Femur (tissue), 1 donor: ENCODE results near the gene KLF11.
"Not testable (repeated sequence)": the region's sequence is repeated elsewhere in the genome, so short reads cannot be mapped to it uniquely, and the experiment has no call there.

Experiments used
- DNase-seq: peaks from one replicate; pipeline ENCODE4 v3.0.0-alpha.2; 2017

The KLF11 gene

DNA sequence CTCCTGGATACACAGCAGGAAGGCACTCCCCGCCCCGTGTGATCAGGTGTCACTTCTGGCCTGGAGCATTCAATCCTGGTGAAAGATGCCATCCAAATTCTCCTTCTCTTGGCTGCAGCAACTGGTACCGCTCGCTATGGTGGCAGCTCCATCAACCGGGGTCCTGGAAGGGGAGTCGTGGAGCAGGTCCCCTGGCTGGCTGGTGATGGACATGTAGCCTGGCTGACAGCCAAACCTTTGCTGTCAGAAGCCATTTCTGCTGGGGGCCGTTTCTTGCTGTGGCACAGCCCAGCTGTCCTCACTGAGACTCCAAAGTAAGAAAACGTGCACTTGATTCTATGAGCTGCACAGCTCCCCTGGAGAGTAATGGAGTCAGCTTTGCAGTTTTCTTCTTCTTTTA, 44.0 kb downstream of the KLF11 start:
- DNase-seq, result no peak

DNA sequence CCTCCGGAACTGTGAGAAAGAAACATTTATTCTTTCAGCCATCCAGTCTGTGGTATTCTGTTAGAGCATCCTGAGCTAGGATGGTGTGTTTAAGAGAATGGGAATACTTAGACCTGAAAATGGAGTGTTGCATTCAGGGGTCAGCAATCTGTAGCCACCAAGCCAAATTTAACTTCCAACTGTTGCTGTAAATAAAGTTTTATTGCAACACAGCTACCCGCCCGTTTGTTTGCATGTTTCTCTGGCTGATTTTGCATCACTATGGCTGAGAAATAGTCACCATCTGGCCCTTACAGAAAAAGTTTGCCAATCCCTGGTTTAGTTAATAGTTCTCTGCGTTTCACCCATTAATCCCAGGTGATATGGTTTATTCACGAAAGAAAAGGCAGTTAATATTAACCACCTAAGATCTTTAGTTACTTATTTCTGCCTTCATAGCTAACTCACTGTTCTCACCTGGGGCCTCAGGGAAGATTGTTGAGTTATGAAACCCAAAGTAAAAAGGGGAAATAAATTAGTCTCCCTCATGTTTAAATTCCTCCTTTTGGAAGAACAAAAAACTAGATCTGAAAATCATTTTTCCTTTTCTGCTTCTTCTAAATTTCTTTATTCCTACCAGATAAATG, 46.3 kb downstream of the KLF11 start:
- no peak for DNase-seq

DNA sequence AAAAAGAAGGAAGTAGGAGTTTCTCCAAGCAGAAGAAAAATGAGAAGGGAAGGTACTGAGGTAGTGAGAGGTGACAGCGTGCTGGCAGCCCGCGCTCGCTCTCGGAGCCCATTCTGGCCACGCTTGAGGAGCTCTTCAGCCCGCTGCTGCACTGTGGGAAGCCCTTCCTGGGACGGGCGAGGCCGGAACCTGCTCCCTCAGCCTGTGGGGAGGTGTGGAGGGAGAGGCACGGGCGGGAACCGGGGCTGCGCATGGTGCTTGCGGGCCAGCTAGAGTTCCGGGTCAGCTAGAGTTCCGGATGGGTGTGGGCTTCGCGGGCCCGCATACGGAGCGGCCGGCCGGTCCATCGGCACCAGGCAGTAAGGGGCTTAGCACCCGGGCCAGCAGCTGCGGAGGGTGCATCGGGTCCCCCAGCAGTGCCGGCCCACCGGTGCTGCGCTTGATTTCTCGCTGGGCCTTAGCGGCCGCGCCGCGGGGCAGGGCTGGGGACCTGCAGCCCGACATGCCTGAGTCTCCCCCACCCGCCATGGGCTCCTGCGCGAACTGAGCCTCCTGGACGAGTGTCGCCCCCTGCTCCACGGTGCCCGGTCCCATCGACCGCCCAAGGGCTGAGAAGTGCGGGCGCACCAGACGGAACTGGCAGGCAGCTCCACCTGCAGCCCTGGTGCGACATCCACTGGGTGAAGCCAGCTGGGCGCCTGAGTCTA, 48.0 kb downstream of the KLF11 start:
- no peak for DNase-seq

DNA sequence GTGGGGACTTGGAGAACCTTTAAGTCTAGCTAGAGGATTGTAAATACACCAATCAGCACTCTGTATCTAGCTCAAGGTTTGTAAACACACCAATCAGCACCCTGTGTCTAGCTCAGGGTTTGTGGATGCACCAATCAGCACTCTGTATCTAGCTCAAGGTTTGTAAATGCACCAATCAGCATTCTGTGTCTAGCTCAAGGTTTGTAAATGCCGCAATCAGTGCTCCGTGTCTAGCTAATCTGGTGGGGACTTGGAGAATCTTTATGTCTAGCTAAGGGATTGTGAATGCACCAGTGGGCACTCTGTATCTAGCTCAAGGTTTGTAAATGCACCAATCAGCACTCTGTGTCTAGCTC, 48.5 kb downstream of the KLF11 start:
- DNase-seq, result not testable (repeated sequence)

DNA sequence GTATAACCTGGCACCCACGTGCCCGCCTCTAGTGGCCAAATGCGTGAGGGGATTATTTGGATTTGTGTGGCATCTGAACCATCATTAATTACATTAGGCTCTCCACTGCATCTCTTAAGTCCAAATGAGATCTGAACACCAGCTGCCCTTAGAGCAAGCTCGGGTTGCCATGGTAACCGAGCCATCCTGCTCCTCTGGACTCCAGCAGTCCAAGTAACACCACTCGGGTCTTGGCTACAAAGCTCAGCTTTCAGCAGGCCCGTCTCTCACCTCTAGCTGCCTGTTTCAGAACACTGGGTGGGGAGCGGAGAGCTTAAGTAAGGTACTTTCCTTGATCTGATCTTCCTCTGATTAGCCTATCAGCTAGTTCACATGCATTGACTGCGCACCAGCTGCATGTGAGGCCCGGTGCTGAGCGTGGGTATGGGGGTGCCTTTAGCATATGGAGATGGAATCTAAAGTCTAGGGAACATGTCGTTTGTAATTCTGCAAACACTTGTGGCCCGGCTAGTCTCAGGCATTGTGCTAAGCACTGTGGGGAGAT, 51.0 kb downstream of the KLF11 start:
- DNase-seq, result no peak

DNA sequence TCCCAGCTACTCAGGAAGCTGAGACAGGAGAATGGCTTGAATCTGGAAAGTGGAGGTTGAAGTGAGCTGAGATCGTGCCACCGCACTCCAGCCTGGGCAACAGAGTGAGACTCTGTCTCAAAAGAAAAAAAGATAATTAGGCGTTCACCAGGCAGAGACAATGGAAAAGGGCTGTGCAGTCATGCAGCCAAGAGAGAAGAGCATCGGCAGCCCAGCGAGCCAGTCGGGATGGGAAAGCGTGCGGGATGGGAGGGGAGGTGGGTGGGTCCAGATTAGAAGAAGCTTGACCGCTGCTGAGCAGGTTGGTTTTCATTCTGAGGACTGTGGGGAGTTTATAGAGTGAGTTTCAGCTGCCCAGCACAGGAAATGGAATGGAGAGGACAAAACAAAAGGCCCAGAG, 51.8 kb downstream of the KLF11 start:
- DNase-seq, result no peak

DNA sequence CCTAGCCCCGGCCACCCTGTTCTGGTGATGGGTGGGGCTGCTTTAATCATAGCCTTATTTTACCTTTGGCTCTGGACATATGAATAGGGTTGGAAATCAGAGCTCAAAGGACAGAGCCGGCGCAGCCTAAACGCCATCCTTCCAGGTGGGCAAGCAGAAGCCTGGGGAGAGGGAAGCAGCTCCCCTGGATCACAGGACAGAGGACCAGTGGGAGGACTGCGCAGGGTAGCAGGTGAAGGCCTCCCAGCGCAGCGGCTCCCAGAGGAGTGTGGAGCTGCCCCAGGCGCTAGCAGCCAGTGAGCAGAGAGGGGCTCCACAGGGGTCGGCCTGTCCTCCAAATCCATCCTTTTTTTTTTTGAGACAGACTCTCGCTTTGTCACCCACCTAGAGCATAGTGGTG, 53.3 kb downstream of the KLF11 start:
- DNase-seq, result no peak

DNA sequence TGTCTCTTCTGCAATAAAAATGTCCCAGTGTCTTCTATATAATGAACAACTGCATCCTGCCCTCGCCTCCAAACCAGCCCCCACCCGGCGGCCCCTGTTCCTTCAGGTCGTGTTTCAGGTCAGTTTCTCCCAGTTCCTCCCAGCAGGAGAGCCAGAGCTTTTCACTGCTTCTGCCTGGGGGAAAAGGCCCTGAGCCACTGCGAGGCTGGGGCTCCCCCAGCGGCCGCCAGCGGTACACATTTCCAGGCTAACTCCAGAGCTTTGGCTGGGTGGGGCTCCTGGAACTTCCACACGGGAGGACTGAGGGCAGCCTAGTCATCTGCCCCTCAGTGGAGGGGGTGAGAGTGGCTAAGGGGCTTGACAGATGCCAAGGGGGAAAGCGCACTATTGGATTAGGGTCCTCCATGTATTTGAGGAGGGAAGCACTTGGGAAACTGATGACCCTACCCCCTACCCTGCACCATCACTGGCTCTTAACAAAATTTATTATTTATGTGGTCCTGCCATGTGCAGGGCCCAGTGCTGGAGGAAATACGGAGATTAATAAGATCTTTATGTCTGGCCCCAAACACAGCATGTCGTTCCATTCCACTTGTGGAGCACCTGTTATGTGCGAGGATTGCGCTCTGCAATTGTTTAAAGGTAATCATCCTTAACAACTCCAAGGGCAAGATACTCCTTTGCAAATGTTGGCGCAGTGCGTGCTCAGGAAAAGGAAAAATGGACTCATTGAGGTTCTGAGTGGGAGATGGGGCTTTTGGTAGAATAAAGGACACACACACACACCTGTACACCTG, 54.2 kb downstream of the KLF11 start:
- DNase-seq, result peak; percentile 73

DNA sequence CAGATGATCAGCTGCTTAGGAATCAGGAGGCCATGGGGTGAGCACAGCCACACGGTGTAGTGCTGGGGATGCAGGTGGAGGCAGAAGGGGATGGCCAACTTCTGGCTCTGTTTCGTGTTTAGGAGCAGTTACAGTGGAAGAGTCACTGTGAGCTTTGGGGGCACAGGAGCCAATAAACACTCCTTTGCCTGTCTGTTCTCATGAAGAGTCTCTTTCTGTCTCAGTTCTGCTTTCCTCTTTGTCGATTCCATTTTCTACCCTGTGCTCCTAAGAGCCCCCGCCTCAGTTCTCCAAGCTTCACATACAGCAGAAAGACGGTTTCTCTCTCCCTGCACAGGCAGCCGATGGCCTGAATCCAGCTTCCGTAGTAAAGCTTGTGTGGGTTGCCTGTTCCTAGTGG, 58.1 kb downstream of the KLF11 start:
- no peak for DNase-seq

DNA sequence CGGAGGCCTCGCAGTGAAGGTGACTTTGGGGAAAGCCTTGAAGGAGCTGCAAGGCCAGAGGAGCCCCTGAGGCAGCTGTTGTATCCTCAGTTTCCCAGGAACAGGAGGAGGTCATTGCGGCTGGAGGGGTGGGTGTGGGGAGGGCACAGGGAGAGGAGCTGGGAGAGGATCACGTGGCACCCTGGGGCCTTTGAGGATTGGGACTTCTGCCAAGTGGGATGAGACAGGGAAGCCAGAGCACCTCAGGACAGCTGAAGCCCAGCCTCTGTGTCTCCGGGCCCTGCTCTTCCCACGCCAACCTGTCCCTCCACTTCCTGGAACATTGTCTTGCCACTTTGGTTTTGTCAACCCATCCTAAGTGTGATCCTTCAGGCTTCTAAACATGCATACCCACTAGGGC, 59.8 kb downstream of the KLF11 start:
- DNase-seq, result no peak
